Right ventricle myocardium superior (tissue), 1 donor: Measurements from ENCODE around the gene SIGLEC12. TPM values are rescaled to one million over a fixed set of nuclear protein-coding genes. Genes with fewer than 3 reads are reported as not detected.
A peak's percentile ranks its signal among the peaks of the same experiment; 100 is the strongest.
"Not testable (repeated sequence)": the region's sequence is repeated elsewhere in the genome, so short reads cannot be mapped to it uniquely, and the experiment has no call there.

Source experiments
- ATAC-seq: fragments of 200-7000 bp; cut with Tn5 transposase; one replicate; pipeline ENCODE4 v1.9.1; 2020; ENCODE audit warnings: mild to moderate bottlenecking; ENCODE audit not compliant: poor library complexity
- DNase-seq: peaks from one replicate; pipeline ENCODE4 v3.0.0-alpha.2; 2020
- intact Hi-C: fragments of 100-400 bp; cut with DNase I; formaldehyde crosslinking; loops from one replicate; pipeline ENCODE4 v1.11.2; 2022
- total RNA-seq: library from RNA; stranded (reverse); fragmentation: NEBNext Ultra II Directional; extraction: Animal tissue kit (Norgen Biotek cat#: 25700); gene quantifications from one replicate; pipeline ENCODE4 v1.2.1, GENCODE V29; 2021
- donor health status: DM: no; HTN: yes; CAD: no; lungs with severe emphysema.

SIGLEC12 gene
- total RNA-seq, 1 donor from 2014 or later: not detected

GRCh38 chr19:51529301-51529700 lies 27.7 kb upstream of the SIGLEC12 start:
- no peak for ATAC-seq
- no peak for DNase-seq

DNA sequence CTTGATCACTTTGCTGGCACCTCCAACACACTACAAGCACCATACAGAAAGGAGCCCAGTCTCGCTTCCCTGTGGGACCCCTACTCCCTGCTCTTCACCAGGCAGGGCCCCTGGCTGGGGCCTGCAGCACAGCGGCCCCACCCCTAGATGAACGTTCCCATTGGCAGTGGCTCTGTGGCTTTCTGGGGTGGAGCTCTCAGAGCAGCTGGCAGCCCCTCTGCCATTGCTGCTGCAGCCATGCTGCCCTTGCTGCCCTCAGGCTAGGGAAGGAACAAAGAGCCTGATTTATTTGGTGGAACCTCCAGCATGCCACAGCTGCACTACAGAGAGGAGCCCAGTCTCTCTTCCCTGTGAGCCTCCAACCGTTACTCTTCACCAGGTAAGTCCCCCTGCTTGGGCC lies 24.1 kb upstream of the SIGLEC12 start:
- DNase-seq: no peak
- ATAC-seq: no peak
- intact Hi-C loops: no loop called here

More at GRCh38 chr19:51529301-51529700, 27.7 kb upstream of the SIGLEC12 start:
- intact Hi-C loops: no loop called here

DNA sequence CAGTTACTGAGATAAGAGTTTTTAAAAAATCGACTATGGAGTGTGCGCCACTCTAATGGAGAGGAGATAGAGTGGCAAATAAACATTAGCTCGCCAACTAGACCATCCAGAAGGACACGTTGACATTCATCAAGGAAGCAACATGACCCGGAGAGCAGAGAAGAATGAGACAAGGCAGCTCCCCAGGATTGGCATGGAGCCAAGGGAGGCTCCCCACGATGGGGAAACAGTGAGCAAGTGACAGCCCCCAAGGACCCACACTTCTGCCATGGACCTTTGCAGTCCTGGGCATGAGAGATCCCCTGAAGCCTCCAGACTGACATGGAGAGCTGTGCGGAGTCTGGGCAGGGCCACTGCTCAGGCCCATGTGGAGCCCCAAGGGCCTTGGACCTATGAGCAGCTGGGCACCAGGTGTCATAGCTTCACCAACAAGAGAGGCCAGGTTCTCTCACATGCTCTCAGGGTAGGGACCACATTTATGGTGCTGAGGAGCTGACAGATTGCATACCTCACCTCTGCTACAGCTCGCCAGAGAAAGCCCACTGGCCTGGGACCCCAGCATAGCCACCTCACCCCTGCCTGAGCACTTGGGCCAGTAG lies 23.2 kb upstream of the SIGLEC12 start:
- DNase-seq: no peak
- intact Hi-C loops: no loop called here
- no peak for ATAC-seq

DNA sequence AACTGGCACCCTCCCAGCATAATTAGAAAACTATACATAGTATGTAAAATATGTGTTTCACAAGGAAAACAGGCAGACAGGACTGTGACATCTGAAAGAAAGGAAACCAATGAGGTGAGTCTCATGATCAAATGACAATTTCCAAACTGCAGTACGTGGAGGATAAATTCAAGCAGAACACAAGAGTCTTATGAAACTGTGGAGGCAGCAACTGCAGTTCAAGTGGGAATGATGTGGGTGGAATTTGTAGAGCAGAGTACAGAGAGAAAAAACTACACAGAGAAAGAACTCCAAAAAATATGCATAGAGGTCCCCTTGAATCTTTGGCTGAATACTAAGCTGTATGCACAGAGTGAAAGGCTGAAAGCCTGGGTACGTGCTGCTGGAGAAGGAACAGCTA lies 20.2 kb upstream of the SIGLEC12 start:
- intact Hi-C loops: no loop called here
- no peak for ATAC-seq
- DNase-seq: no peak

- intact Hi-C loops: no loop called here
- no peak for ATAC-seq
- no peak for DNase-seq
These were observed 19.8 kb upstream of the SIGLEC12 start for GRCh38 chr19:51521357-51521756.

DNA sequence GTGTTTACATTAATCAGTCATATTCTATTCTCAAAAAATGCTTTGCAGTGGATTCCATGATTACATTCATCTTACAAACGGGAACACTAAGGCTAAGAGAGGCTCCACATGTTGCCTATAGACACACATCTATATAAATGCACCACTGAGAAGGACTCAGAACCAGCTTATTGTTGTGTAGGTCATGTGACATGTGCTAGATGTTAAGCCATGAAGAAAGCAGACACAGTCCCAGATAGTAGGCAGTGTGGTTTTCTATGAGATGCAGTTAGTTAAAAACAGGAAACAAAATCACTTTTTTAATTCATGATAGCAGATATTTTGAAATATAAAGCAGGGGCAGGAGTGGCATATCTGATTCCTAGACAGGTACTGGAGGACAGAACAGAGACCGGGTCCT lies 19.1 kb upstream of the SIGLEC12 start:
- ATAC-seq (no peak), DNase-seq (no peak)
- intact Hi-C loops: no loop called here

DNA sequence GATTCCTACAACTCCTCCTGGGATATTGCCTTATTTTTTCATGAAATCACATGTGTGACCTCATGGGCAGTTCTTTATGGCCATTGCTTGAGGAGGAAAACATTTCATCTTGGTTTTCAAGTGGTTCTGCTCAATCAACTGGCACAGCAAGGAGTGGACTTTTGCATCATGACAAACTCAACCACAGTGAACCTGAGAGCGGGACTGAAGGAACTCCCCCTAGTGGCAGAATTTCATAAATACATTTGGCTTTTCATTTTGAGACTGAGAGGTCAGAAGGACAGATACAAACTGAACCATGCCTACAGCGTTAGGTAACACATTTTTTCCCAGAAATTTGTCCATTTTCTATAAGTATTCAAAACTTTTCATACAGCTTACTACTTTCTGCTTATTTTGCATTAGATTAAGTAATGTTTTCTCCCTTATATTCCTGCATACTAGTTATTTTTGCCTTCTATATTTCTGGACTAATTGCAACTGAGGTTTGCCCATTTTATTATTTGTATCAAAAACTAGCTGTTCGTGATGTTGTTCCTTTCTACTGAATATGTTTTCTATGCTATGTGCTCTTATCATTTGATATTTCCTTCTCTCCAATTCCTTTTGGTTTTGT lies 13.4 kb upstream of the SIGLEC12 start:
- DNase-seq: no peak
- no peak for ATAC-seq
- intact Hi-C loops: no loop called here

DNA sequence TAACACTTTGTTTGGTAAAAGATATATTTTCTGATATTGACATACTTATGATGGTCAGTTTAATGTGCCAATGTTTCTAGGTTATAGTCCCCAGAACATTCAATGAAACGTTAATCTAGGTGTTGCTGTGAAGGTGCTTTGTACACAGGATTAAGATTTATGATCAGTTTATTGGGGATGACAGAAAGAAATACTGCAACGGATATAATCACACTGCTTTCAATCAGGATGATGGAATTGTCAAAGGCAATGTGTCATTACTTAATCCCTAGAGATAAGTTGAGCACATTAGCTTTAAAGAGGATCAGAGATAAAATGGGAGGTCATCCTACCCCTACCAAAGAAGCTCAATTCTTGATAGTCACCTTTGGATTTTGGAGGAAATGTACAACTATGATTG lies 12.4 kb upstream of the SIGLEC12 start:
- DNase-seq (no peak), ATAC-seq (no peak)
- intact Hi-C loops: no loop called here

DNA sequence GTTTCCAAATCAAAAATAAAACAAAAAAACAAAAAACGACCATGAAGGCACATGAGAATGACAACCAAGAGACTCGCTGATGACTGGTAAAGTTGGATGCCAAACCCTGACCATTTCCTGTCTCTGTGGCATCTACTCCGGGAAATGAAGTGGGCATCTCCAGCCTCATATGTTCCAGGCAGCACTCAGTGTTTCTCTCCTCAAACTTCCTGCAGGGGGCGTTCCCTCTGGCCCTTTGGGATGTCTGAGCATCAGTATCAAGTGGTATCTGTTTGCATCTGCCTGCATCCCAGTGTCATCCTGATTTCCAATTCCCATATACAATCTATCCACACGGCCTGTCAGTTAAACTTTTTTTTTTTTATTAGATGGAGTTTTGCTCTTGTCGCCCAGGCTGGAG lies 9.8 kb upstream of the SIGLEC12 start:
- ATAC-seq: no peak
- no peak for DNase-seq
- intact Hi-C loops: no loop called here

GRCh38 chr19:51509823-51510660 lies 8.4 kb upstream of the SIGLEC12 start:
- DNase-seq (no peak), ATAC-seq (no peak)
- intact Hi-C loops: no loop called here

- intact Hi-C loops: no loop called here
- no peak for ATAC-seq
- DNase-seq: no peak
These were observed 6.6 kb upstream of the SIGLEC12 start for GRCh38 chr19:51508059-51508733.

DNA sequence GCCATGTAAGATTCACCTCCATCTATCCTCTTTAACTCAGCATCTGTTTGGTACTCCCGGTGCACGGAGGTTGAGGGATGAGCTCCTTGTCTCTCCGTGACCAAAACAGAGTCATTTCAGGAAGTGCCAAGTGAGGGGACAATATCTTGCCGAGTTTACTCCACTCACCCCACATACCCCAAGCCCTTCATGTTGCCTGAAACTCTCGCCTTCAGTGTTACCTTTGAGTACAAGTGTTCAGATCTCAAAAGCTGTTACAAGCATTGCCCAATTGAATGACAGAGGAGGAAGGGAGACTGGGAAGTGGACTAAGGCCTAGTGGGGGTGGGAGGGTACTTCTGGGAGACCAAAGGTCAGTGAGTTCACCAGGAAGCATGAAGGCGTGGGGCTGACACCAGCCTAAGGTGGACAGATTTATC lies 6.0 kb upstream of the SIGLEC12 start:
- ATAC-seq: no peak

DNA sequence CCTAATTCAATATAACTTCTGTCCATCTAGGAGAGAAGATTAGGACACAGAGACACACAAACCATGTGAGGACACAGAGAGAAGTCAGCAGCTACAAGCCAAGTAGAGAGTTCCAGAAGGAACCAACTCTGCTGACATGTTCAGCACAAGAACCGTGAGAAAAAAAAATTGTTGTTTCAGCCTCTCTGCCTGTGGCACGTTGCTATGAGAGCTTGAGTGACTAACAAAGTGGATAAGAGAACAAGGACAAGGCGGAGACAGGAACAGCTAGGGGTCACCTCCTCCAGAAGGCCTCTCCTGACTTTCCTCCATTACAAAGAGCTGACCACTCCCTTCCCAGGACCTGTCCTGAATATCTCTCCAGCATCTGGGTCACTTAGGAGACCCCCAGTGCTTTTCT lies 5.6 kb upstream of the SIGLEC12 start:
- ATAC-seq (peak; percentile 34), DNase-seq (no peak)
- intact Hi-C loops: no loop called here

More for the DNA sequence above, 6.0 kb upstream of the SIGLEC12 start:
- intact Hi-C loops: no loop called here
- DNase-seq: no peak

- intact Hi-C loops: no loop called here
- DNase-seq: no peak
- no peak for ATAC-seq
These were observed 4.3 kb upstream of the SIGLEC12 start for GRCh38 chr19:51505904-51506303.

DNA sequence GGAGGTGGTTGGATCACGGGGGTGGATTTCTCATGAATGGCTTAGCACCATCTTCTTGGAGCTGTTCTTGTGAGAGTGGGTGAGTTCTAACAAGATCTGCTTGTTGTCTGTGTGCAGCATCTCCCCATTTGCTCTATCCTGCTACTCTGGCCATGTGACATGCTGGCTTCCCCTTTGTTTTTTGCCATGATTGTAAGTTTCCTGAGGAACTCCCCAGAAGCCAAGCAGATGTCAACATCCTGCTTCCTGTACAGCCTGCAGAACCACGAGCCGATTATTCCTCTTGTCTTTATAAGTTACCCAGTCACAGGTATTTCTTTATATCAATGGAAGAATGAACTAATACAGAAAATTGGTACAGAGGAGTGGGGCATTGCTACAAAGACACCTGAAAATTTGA lies 2.3 kb upstream of the SIGLEC12 start:
- intact Hi-C loops: no loop called here
- no peak for DNase-seq
- ATAC-seq: no peak

- intact Hi-C loops: no loop called here
- no peak for ATAC-seq
- no peak for DNase-seq
These were observed 1.8 kb upstream of the SIGLEC12 start for GRCh38 chr19:51503286-51503817.

DNA sequence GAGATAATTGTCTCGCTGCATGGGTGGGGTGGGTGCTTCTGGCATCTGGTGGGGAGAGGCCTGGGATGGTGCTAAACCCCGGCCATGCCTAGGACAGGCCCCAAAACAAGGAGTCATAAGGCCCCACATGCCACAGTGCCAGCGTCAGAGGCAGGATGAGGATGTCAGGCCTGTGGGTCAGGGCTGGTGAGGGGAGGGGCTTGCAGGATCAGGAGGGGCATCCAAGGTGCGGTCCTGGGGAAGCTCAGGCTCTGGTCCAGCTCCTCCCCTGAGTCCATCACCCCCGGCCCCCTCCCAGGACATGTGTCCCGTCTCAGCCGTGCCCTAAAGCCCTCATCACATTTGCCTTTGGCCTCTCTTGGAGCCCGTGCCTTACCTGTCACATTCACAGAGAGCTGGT lies 669 bp downstream of the SIGLEC12 start:
- DNase-seq, ATAC-seq, intact Hi-C loops: not testable (repeated sequence)

GRCh38 chr19:51497666-51498065 lies 3.9 kb downstream of the SIGLEC12 start:
- no peak for ATAC-seq
- intact Hi-C loops: no loop called here
- no peak for DNase-seq

- no peak for ATAC-seq
- intact Hi-C loops: no loop called here
- no peak for DNase-seq
These were observed 7.8 kb downstream of the SIGLEC12 start for GRCh38 chr19:51493776-51494175.
